ENCODE results near the gene CAMK2D.

Gene CAMK2D

GRCh38 chr4:113790478-113790877 is 28.9 kb upstream of the CAMK2D start:
- Histone ChIP-seq H3K27ac (ENCODE audit: low read depth, low read length) (no peak overlapping the region), H3K79me1 (ENCODE audit: low read length) (no peaks in the 10 kb centered on the region), H3K79me2 (ENCODE audit: control insufficient read depth, insufficient read depth, low read length) (no peaks in the 10 kb centered on the region), H4K5ac (ENCODE audit: low read length) (no peak overlapping the region), H3K56ac (ENCODE audit: low read length) (no peak overlapping the region), H2AK5ac (ENCODE audit: low read length) (no peak overlapping the region), H2BK15ac (replicated peaks; ENCODE audit: low read depth) (no peak overlapping the region), H3K4me2 (ENCODE audit: low read length) (no peak overlapping the region), H3K4ac (ENCODE audit: low read depth, low read length) (no peak overlapping the region), H4K8ac (ENCODE audit: low read depth, low read length) (no peak overlapping the region), H3K4me1 (ENCODE audit: control insufficient read depth, low read depth, low read length) (no peaks in the 10 kb centered on the region), H3K27me3 (ENCODE audit: insufficient read depth, low read length, poor library complexity) (no peaks in the 10 kb centered on the region), H3K23ac (ENCODE audit: low read length) (no peak overlapping the region), H3K9ac (ENCODE audit: low read length) (no peak overlapping the region), H3K18ac (ENCODE audit: low read length) (no peak overlapping the region), H3K4me3 (ENCODE audit: low read length) (no peak overlapping the region), H2BK5ac (ENCODE audit: low read length) (no peak overlapping the region), H3K36me3 (ENCODE audit: control insufficient read depth, insufficient read depth, low read length) (no peaks in the 10 kb centered on the region), H2BK120ac (ENCODE audit: low read depth, low read length) (no peak overlapping the region)
- no peak for DNase-seq
- no CpG with 5 or more reads among the region's 1 CpG for WGBS (ENCODE audit: extremely low coverage, insufficient coverage, low lambda C conversion rate)

- Histone ChIP-seq H3K18ac (ENCODE audit: low read length) (no peak overlapping the region), H4K5ac (ENCODE audit: low read length) (no peak overlapping the region), H2BK5ac (ENCODE audit: low read length) (no peak overlapping the region), H3K9ac (ENCODE audit: low read length) (no peak overlapping the region), H3K4me1 (ENCODE audit: control insufficient read depth, low read depth, low read length) (no peaks in the 10 kb centered on the region), H3K4ac (ENCODE audit: low read depth, low read length) (no peak overlapping the region), H3K23ac (ENCODE audit: low read length) (no peak overlapping the region), H2BK15ac (replicated peaks; ENCODE audit: low read depth) (no peak overlapping the region), H3K79me2 (ENCODE audit: control insufficient read depth, insufficient read depth, low read length) (no peaks in the 10 kb centered on the region), H2BK120ac (ENCODE audit: low read depth, low read length) (no peak overlapping the region), H3K4me3 (ENCODE audit: low read length) (no peak overlapping the region), H3K4me2 (ENCODE audit: low read length) (no peak overlapping the region), H3K27me3 (ENCODE audit: insufficient read depth, low read length, poor library complexity) (no peaks in the 10 kb centered on the region), H3K27ac (ENCODE audit: low read depth, low read length) (no peak overlapping the region), H3K56ac (ENCODE audit: low read length) (no peak overlapping the region), H2AK5ac (ENCODE audit: low read length) (no peak overlapping the region), H3K36me3 (ENCODE audit: control insufficient read depth, insufficient read depth, low read length) (no peaks in the 10 kb centered on the region), H4K8ac (ENCODE audit: low read depth, low read length) (no peak overlapping the region), H3K79me1 (ENCODE audit: low read length) (no peaks in the 10 kb centered on the region)
- DNase-seq, result no peak
Observed at GRCh38 chr4:113788888-113789287, 27.4 kb upstream of the CAMK2D start.

GRCh38 chr4:113785781-113786180 is 24.2 kb upstream of the CAMK2D start:
- no peaks in the 10 kb centered on the region for H3K36me3 ChIP-seq (ENCODE audit: control insufficient read depth, insufficient read depth, low read length)

GRCh38 chr4:113784497-113785250 is 23.1 kb upstream of the CAMK2D start:
- no peak overlapping the region for H3K27ac ChIP-seq (ENCODE audit: low read depth, low read length)
- no peaks in the 10 kb centered on the region for H3K4me1 ChIP-seq (ENCODE audit: control insufficient read depth, low read depth, low read length)
- H3K18ac ChIP-seq (ENCODE audit: low read length), result no peak overlapping the region
- no peak overlapping the region for H3K9ac ChIP-seq (ENCODE audit: low read length)
- H2BK120ac ChIP-seq (ENCODE audit: low read depth, low read length), result no peak overlapping the region
- H3K36me3 ChIP-seq (ENCODE audit: control insufficient read depth, insufficient read depth, low read length), result no peaks in the 10 kb centered on the region
- H2AK5ac ChIP-seq (ENCODE audit: low read length), result no peak overlapping the region
- no peak overlapping the region for H2BK5ac ChIP-seq (ENCODE audit: low read length)
- no peak overlapping the region for H2BK15ac ChIP-seq (replicated peaks; ENCODE audit: low read depth)
- DNase-seq, result no peak
- H3K4ac ChIP-seq (ENCODE audit: low read depth, low read length), result no peak overlapping the region
- no peaks in the 10 kb centered on the region for H3K79me2 ChIP-seq (ENCODE audit: control insufficient read depth, insufficient read depth, low read length)
- H4K5ac ChIP-seq (ENCODE audit: low read length), result no peak overlapping the region
- no peak overlapping the region for H3K56ac ChIP-seq (ENCODE audit: low read length)
- H3K4me2 ChIP-seq (ENCODE audit: low read length), result no peak overlapping the region
- H3K79me1 ChIP-seq (ENCODE audit: low read length), result no peaks in the 10 kb centered on the region
- H3K27me3 ChIP-seq (ENCODE audit: insufficient read depth, low read length, poor library complexity), result no peaks in the 10 kb centered on the region
- H3K4me3 ChIP-seq (ENCODE audit: low read length), result no peak overlapping the region
- H4K8ac ChIP-seq (ENCODE audit: low read depth, low read length), result no peak overlapping the region
- H3K23ac ChIP-seq (ENCODE audit: low read length), result no peak overlapping the region
- WGBS (ENCODE audit: extremely low coverage, insufficient coverage, low lambda C conversion rate), result no CpG with 5 or more reads among the region's 2 CpGs

More at GRCh38 chr4:113785781-113786180, 24.2 kb upstream of the CAMK2D start:
- no peak overlapping the region for H3K4me3 ChIP-seq (ENCODE audit: low read length)
- no peak overlapping the region for H3K4ac ChIP-seq (ENCODE audit: low read depth, low read length)
- H3K79me2 ChIP-seq (ENCODE audit: control insufficient read depth, insufficient read depth, low read length), result no peaks in the 10 kb centered on the region
- no peak overlapping the region for H3K18ac ChIP-seq (ENCODE audit: low read length)
- no peaks in the 10 kb centered on the region for H3K27me3 ChIP-seq (ENCODE audit: insufficient read depth, low read length, poor library complexity)
- no peaks in the 10 kb centered on the region for H3K4me1 ChIP-seq (ENCODE audit: control insufficient read depth, low read depth, low read length)
- no peak overlapping the region for H2BK5ac ChIP-seq (ENCODE audit: low read length)
- no peak overlapping the region for H2BK120ac ChIP-seq (ENCODE audit: low read depth, low read length)
- no peak overlapping the region for H4K8ac ChIP-seq (ENCODE audit: low read depth, low read length)
- WGBS (ENCODE audit: extremely low coverage, insufficient coverage, low lambda C conversion rate), result no CpG with 5 or more reads among the region's 2 CpGs
- H3K23ac ChIP-seq (ENCODE audit: low read length), result no peak overlapping the region
- DNase-seq, result no peak
- H3K4me2 ChIP-seq (ENCODE audit: low read length), result no peak overlapping the region
- no peaks in the 10 kb centered on the region for H3K79me1 ChIP-seq (ENCODE audit: low read length)
- no peak overlapping the region for H2AK5ac ChIP-seq (ENCODE audit: low read length)
- H2BK15ac ChIP-seq (replicated peaks; ENCODE audit: low read depth), result no peak overlapping the region
- no peak overlapping the region for H3K56ac ChIP-seq (ENCODE audit: low read length)
- no peak overlapping the region for H4K5ac ChIP-seq (ENCODE audit: low read length)
- H3K9ac ChIP-seq (ENCODE audit: low read length), result no peak overlapping the region
- H3K27ac ChIP-seq (ENCODE audit: low read depth, low read length), result no peak overlapping the region

GRCh38 chr4:113783701-113784100 is 22.2 kb upstream of the CAMK2D start:
- H3K4me3 ChIP-seq (ENCODE audit: low read length), result no peak overlapping the region
- no peak overlapping the region for H4K5ac ChIP-seq (ENCODE audit: low read length)
- no peak overlapping the region for H4K8ac ChIP-seq (ENCODE audit: low read depth, low read length)
- H3K4me1 ChIP-seq (ENCODE audit: control insufficient read depth, low read depth, low read length), result no peaks in the 10 kb centered on the region
- H3K23ac ChIP-seq (ENCODE audit: low read length), result no peak overlapping the region
- no peaks in the 10 kb centered on the region for H3K79me2 ChIP-seq (ENCODE audit: control insufficient read depth, insufficient read depth, low read length)
- no peak overlapping the region for H3K56ac ChIP-seq (ENCODE audit: low read length)
- H3K27ac ChIP-seq (ENCODE audit: low read depth, low read length), result no peak overlapping the region
- no peaks in the 10 kb centered on the region for H3K36me3 ChIP-seq (ENCODE audit: control insufficient read depth, insufficient read depth, low read length)
- no peak overlapping the region for H3K4me2 ChIP-seq (ENCODE audit: low read length)
- no peaks in the 10 kb centered on the region for H3K27me3 ChIP-seq (ENCODE audit: insufficient read depth, low read length, poor library complexity)
- H3K4ac ChIP-seq (ENCODE audit: low read depth, low read length), result no peak overlapping the region
- no peak overlapping the region for H2BK15ac ChIP-seq (replicated peaks; ENCODE audit: low read depth)
- no peak overlapping the region for H2BK5ac ChIP-seq (ENCODE audit: low read length)
- DNase-seq, result no peak
- no peak overlapping the region for H3K18ac ChIP-seq (ENCODE audit: low read length)
- no peak overlapping the region for H3K9ac ChIP-seq (ENCODE audit: low read length)
- H2AK5ac ChIP-seq (ENCODE audit: low read length), result no peak overlapping the region
- no CpG with 5 or more reads among the region's 6 CpGs for WGBS (ENCODE audit: extremely low coverage, insufficient coverage, low lambda C conversion rate)
- no peaks in the 10 kb centered on the region for H3K79me1 ChIP-seq (ENCODE audit: low read length)
- H2BK120ac ChIP-seq (ENCODE audit: low read depth, low read length), result no peak overlapping the region

GRCh38 chr4:113783289-113783688 is 21.8 kb upstream of the CAMK2D start:
- Histone ChIP-seq H3K18ac (ENCODE audit: low read length) (no peak overlapping the region), H3K36me3 (ENCODE audit: control insufficient read depth, insufficient read depth, low read length) (no peaks in the 10 kb centered on the region), H4K5ac (ENCODE audit: low read length) (no peak overlapping the region), H3K4ac (ENCODE audit: low read depth, low read length) (no peak overlapping the region), H3K4me1 (ENCODE audit: control insufficient read depth, low read depth, low read length) (no peaks in the 10 kb centered on the region), H3K79me2 (ENCODE audit: control insufficient read depth, insufficient read depth, low read length) (no peaks in the 10 kb centered on the region), H3K4me3 (ENCODE audit: low read length) (no peak overlapping the region), H3K56ac (ENCODE audit: low read length) (no peak overlapping the region), H2AK5ac (ENCODE audit: low read length) (no peak overlapping the region), H3K4me2 (ENCODE audit: low read length) (no peak overlapping the region), H3K23ac (ENCODE audit: low read length) (no peak overlapping the region), H3K79me1 (ENCODE audit: low read length) (no peaks in the 10 kb centered on the region), H2BK5ac (ENCODE audit: low read length) (no peak overlapping the region), H3K9ac (ENCODE audit: low read length) (no peak overlapping the region), H2BK120ac (ENCODE audit: low read depth, low read length) (no peak overlapping the region), H2BK15ac (replicated peaks; ENCODE audit: low read depth) (no peak overlapping the region), H4K8ac (ENCODE audit: low read depth, low read length) (no peak overlapping the region), H3K27ac (ENCODE audit: low read depth, low read length) (no peak overlapping the region), H3K27me3 (ENCODE audit: insufficient read depth, low read length, poor library complexity) (no peaks in the 10 kb centered on the region)
- DNase-seq, result no peak
- 100% methylated on average over 2 of the region's 2 CpGs for WGBS (ENCODE audit: extremely low coverage, insufficient coverage, low lambda C conversion rate)

Data from mesendoderm (in vitro differentiated cells).